Measurements from ENCODE around the gene UNKL.

- TF ChIP-seq ZNF768 (tag by site-specific recombination; IDR thresholded peaks at IDR 0.05) = no peak
- TF ChIP-seq KLF9 (tag by site-specific recombination; IDR thresholded peaks at IDR 0.05; ENCODE audit: low read depth) = no peak
- TF ChIP-seq, protein P1, sequence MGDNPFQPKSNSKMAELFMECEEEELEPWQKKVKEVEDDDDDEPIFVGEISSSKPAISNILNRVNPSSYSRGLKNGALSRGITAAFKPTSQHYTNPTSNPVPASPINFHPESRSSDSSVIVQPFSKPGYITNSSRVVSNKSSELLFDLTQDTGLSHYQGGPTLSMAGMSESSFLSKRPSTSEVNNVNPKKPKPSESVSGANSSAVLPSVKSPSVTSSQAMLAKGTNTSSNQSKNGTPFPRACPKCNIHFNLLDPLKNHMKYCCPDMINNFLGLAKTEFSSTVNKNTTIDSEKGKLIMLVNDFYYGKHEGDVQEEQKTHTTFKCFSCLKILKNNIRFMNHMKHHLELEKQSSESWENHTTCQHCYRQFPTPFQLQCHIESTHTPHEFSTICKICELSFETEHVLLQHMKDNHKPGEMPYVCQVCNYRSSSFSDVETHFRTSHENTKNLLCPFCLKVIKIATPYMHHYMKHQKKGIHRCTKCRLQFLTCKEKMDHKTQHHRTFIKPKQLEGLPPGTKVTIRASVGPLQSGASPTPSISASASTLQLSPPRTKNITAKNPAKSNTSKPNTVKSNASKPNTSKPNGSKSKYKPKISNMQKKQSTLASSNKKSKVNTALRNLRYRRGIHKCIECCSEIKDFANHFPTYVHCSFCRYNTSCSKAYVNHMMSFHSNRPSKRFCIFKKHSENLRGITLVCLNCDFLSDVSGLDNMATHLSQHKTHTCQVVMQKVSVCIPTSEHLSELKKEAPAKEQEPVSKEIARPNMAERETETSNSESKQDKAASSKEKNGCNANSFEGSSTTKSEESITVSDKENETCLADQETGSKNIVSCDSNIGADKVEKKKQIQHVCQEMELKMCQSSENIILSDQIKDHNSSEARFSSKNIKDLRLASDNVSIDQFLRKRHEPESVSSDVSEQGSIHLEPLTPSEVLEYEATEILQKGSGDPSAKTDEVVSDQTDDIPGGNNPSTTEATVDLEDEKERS (tag by site-specific recombination; IDR thresholded peaks at IDR 0.05) = no peak
- TF ChIP-seq ZNF792 (tag by site-specific recombination; IDR thresholded peaks at IDR 0.05) = no peak
- TF ChIP-seq ZNF248 (tag by site-specific recombination; IDR thresholded peaks at IDR 0.05) = no peak
- no peak for TF ChIP-seq GLIS2 (tag by site-specific recombination; IDR thresholded peaks at IDR 0.05)
- no peak for TF ChIP-seq ZNF274 (IDR thresholded peaks at IDR 0.05; ENCODE audit: low read length)
- no peak for TF ChIP-seq ZNF274 (tag by site-specific recombination; IDR thresholded peaks at IDR 0.05; ENCODE audit: borderline replicate concordance)
- no peak for TF ChIP-seq TCF7L2 (IDR thresholded peaks at IDR 0.05; ENCODE audit: borderline replicate concordance, low read depth, low read length)
- TF ChIP-seq ZNF571 (tag by site-specific recombination; IDR thresholded peaks at IDR 0.05) = no peak
- TF ChIP-seq ZNF362 (tag by site-specific recombination; IDR thresholded peaks at IDR 0.05) = no peak
- no peak for TF ChIP-seq PBX3 (CRISPR knock-in tag; IDR thresholded peaks at IDR 0.05)
- TF ChIP-seq AEBP2 (tag by site-specific recombination; IDR thresholded peaks at IDR 0.05; ENCODE audit: borderline replicate concordance) = no peak
- TF ChIP-seq, protein P2, sequence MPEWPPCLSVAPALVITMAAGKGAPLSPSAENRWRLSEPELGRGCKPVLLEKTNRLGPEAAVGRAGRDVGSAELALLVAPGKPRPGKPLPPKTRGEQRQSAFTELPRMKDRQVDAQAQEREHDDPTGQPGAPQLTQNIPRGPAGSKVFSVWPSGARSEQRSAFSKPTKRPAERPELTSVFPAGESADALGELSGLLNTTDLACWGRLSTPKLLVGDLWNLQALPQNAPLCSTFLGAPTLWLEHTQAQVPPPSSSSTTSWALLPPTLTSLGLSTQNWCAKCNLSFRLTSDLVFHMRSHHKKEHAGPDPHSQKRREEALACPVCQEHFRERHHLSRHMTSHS (tag by site-specific recombination; IDR thresholded peaks at IDR 0.05) = no peak
These were observed 9.5 kb upstream of the UNKL start for GRCh38 chr16:1424028-1424427.
